Smooth muscle cell (in vitro differentiated cells): ENCODE measurements around the gene STAT2. TPM values are rescaled to one million over a fixed set of nuclear protein-coding genes. Genes with fewer than 3 reads are reported as not detected.

Experiments used
- DNase-seq: peaks from one replicate; lab custom pipeline; 2025; ENCODE audit not compliant: unreplicated experiment; lab: John Stamatoyannopoulos, UW
- H2AFZ ChIP-seq: fragments of 200-600 bp; sonication (generic); 2 replicates; pipeline ENCODE4 v1.6.0; 2016; ENCODE audit warnings: antibody characterized with exemption, low read depth, mild to moderate bottlenecking
- H3F3A ChIP-seq: fragments of 200-600 bp; sonication (generic); 2 replicates; pipeline ENCODE4 v1.6.0; 2017; ENCODE audit warnings: antibody characterized with exemption, low read depth
- H3K27ac ChIP-seq: fragments of 200-600 bp; sonication (generic); 2 replicates; pipeline ENCODE4 v1.5.1; 2016; ENCODE audit warnings: low read depth, mild to moderate bottlenecking
- H3K27me3 ChIP-seq: fragments of 200-600 bp; sonication (generic); 2 replicates; pipeline ENCODE4 v1.6.1; 2016; ENCODE audit warnings: low read depth, mild to moderate bottlenecking
- H3K36me3 ChIP-seq: fragments of 200-600 bp; sonication (generic); 2 replicates; pipeline ENCODE4 v1.5.1; 2016; ENCODE audit warnings: low read depth
- H3K4me1 ChIP-seq: fragments of 200-600 bp; sonication (generic); 2 replicates; pipeline ENCODE4 v1.5.1; 2016; ENCODE audit warnings: low read depth
- H3K4me2 ChIP-seq: fragments of 200-600 bp; sonication (generic); 2 replicates; pipeline ENCODE4 v1.6.0; 2016; ENCODE audit warnings: mild to moderate bottlenecking
- H3K4me3 ChIP-seq: fragments of 200-600 bp; sonication (generic); 2 replicates; pipeline ENCODE4 v1.5.1; 2016; ENCODE audit warnings: mild to moderate bottlenecking
- H3K79me2 ChIP-seq: fragments of 200-600 bp; sonication (generic); 2 replicates; pipeline ENCODE4 v1.6.0; 2016; ENCODE audit warnings: low read depth, mild to moderate bottlenecking
- H3K9ac ChIP-seq: fragments of 200-600 bp; sonication (generic); 2 replicates; pipeline ENCODE4 v1.6.0; 2016; ENCODE audit warnings: low read depth
- H3K9me3 ChIP-seq: fragments of 200-600 bp; sonication (generic); replicated peaks from 2 replicates; pipeline ENCODE4 v1.5.1; 2016; ENCODE audit warnings: low read depth
- H4K20me1 ChIP-seq: fragments of 200-600 bp; sonication (generic); 2 replicates; pipeline ENCODE4 v1.6.0; 2016; ENCODE audit warnings: low read depth
- CTCF ChIP-seq: fragments of 200-600 bp; sonication (generic); IDR thresholded peaks from 2 replicates; pipeline ENCODE4 v1.5.1; 2017; ENCODE audit warnings: borderline replicate concordance, mild to moderate bottlenecking, antibody characterized with exemption; ENCODE audit not compliant: insufficient read depth, poor library complexity, severe bottlenecking
- WGBS: methylation state at CpG from one replicate; pipeline ENCODE4 v1.1.7; 2016; ENCODE audit warnings: low lambda C conversion rate; 5-methylcytosine and 5-hydroxymethylcytosine counted together
- polyA plus RNA-seq: library from polyadenylated mRNA; unstranded; fragments of >200 nt; fragmentation: Nextera tagmentation; extraction: Ambion mirVana; gene quantifications from 2 replicates; pipeline ENCODE4 v1.2.1, GENCODE V29; 2016
- total RNA-seq: library from RNA; depleted of rRNA; stranded (reverse); fragments of >200 nt; gene quantifications from 2 replicates; pipeline ENCODE4 v1.2.3, GENCODE V29; 2014

Gene STAT2
- total and polyA plus RNA-seq, 2 experiments from 2014 or later = 108 to 141 TPM

DNA sequence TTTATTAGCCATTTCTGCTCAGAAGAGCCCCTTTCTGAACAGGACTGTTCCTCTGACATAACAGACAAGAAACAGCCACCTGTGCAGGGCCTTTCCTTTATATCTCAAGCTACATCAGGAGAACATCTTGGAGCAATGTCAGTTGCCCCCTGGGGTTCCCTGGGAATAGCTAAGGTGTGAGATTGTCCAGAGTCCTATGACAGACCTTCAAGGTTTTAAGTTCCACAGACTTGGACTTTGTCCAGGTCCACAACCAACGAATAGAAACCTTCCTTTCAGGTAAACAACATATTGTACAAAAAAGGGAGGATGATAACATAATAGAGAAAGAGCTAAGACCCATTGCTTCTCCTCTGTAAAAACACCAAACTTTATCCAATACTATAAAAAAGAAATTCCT, 18.3 kb downstream of the STAT2 start:
- Histone ChIP-seq H3K79me2 (no peaks in the 10 kb centered on the region), H3F3A (no peaks in the 10 kb centered on the region), H3K4me1 (peaks cover 7% of the 10 kb centered on the region), H3K4me3 (no peak overlapping the region), H3K9me3 (no peaks in the 10 kb centered on the region), H3K4me2 (no peak overlapping the region), H3K36me3 (no peaks in the 10 kb centered on the region), H3K27me3 (no peaks in the 10 kb centered on the region), H3K9ac (no peak overlapping the region), H3K27ac (no peak overlapping the region), H4K20me1 (no peaks in the 10 kb centered on the region), H2AFZ (no peak overlapping the region)
- TF ChIP-seq CTCF = no peak
- 88% methylated on average over 1 of the region's 1 CpG for WGBS
- DNase-seq = no peak

- Histone ChIP-seq H3K4me1 (peaks cover 7% of the 10 kb centered on the region), H3K9me3 (no peaks in the 10 kb centered on the region), H3K27ac (peak overlapping the region; percentile 71), H3F3A (no peaks in the 10 kb centered on the region), H4K20me1 (no peaks in the 10 kb centered on the region), H3K4me3 (no peak overlapping the region), H3K36me3 (no peaks in the 10 kb centered on the region), H3K9ac (no peak overlapping the region), H3K79me2 (no peaks in the 10 kb centered on the region), H2AFZ (no peak overlapping the region), H3K4me2 (no peak overlapping the region), H3K27me3 (no peaks in the 10 kb centered on the region)
- TF ChIP-seq CTCF = no peak
- no peak for DNase-seq
- WGBS = 100% methylated on average over 1 of the region's 1 CpG
Measured at GRCh38 chr12:56339158-56339422, 20.8 kb downstream of the STAT2 start.

DNA sequence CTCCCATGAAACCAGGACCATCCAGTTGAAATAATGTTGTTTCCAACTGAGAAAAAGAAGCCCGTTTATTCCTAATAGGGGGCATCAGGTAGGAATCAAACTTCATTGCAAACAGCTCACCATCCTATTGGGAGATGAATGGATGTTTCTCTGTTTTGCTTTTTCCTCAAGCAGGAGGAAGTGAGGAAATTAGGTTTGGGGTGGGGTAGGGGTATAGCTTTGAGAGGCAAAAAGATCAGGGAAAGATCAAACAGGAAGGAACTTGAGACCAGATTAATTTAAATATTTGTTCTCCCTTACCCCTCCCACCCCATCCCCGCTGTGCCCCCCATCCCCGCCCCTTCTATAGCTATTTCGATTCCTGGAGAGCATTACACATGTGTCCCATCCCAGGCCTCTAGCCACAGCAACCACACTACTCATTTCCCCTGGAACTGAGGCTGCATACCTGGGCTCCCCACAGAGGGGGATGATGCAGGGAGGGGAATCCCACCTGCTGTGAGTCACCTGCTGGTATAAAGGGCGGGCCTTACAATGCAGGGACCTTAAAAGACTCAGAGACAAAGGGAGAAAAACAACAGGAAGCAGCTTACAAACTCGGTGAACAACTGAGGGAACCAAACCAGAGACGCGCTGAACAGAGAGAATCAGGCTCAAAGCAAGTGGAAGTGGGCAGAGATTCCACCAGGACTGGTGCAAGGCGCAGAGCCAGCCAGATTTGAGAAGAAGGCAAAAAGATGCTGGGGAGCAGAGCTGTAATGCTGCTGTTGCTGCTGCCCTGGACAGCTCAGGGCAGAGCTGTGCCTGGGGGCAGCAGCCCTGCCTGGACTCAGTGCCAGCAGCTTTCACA, 21.4 kb downstream of the STAT2 start, which contains the start of gene IL23A:
TSS of gene IL23A (plus strand) at position 577 of the 850 bp plus-strand sequence. CDS start at position 738, 161 bp downstream.
- no peak for DNase-seq
- 37% methylated on average over 9 of the region's 9 CpGs for WGBS
- Histone ChIP-seq H3K27me3 (no peaks in the 10 kb centered on the region), H3K79me2 (no peaks in the 10 kb centered on the region), H3K4me3 (no peak within 1 kb of the TSS), H3K27ac (peak within 1 kb of the TSS; percentile 71), H3K9me3 (no peaks in the 10 kb centered on the region), H3K4me1 (peaks cover 7% of the 10 kb centered on the region), H3K4me2 (no peak within 1 kb of the TSS), H3F3A (no peaks in the 10 kb centered on the region), H3K36me3 (no peaks in the 10 kb centered on the region), H3K9ac (no peak within 1 kb of the TSS), H2AFZ (no peak within 1 kb of the TSS), H4K20me1 (no peaks in the 10 kb centered on the region)
- TF ChIP-seq CTCF = no peak
